Measurements from ENCODE around the gene HSD17B1.

DNA sequence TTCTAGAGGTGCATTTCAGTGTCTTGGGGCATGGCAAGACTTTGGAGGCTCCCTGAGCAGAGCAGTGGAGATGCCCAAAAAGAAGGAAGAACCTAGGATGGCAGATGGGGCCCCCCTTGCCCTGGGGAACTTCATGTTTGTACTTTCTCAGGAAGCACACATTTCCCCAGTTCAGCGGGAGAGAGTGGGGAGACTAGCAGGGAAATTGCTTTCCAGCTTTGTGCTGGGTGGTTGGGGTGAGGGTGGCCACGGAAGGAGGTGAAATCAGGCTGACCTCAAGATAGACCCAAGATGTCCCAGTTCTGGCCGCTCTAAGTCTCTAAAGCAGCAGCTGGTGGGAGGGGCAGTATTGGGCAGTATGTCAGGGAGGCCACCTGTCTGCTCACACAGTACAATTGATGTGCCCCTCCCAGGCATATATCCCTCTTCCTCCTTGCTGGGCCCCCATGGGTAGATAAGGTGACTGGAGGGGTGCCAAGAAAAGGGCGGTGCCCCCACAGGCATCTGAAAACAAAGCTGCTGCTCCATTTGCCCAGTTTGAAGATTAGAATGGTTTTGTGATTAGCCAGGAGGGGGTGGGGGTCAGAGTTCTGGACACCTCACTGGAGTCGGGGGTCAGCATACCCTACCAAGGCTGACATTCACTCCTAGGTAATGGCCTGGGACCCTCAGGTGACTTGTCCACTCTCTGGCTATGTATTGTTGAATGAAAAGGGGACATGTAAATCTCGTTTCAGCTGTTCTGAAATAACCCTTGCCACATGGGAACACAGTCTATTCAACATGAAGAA, 33.8 kb upstream of the HSD17B1 start:
- TF ChIP-seq, protein P1, sequence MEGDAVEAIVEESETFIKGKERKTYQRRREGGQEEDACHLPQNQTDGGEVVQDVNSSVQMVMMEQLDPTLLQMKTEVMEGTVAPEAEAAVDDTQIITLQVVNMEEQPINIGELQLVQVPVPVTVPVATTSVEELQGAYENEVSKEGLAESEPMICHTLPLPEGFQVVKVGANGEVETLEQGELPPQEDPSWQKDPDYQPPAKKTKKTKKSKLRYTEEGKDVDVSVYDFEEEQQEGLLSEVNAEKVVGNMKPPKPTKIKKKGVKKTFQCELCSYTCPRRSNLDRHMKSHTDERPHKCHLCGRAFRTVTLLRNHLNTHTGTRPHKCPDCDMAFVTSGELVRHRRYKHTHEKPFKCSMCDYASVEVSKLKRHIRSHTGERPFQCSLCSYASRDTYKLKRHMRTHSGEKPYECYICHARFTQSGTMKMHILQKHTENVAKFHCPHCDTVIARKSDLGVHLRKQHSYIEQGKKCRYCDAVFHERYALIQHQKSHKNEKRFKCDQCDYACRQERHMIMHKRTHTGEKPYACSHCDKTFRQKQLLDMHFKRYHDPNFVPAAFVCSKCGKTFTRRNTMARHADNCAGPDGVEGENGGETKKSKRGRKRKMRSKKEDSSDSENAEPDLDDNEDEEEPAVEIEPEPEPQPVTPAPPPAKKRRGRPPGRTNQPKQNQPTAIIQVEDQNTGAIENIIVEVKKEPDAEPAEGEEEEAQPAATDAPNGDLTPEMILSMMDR (conservative IDR thresholded peaks at IDR 0.05; ENCODE audit: low read depth, low read length), result no peak
- TF ChIP-seq EZH2 (IDR thresholded peaks at IDR 0.05; ENCODE audit: low read length, unreplicated experiment) (no peak), EZH2phosphoT487 (IDR thresholded peaks at IDR 0.05; ENCODE audit: borderline replicate concordance, low read length) (no peak)

Measured in PC-3 (cell line).